GM06990 (cell line): Measurements from ENCODE around the gene SLC12A1.

ENCODE experiments used
- DNase-seq: peaks from one replicate; pipeline ENCODE4 v3.0.0-alpha.2; 2011; ENCODE audit not compliant: insufficient read length; ENCODE audit errors: extremely low read depth
- H3K27me3 ChIP-seq: replicated peaks from 2 replicates; pipeline ENCODE4 v1.6.0; 2011; ENCODE audit warnings: low read length; ENCODE audit not compliant: control insufficient read depth, insufficient read depth
- H3K36me3 ChIP-seq: 2 replicates; pipeline ENCODE4 v1.5.1; 2011; ENCODE audit warnings: low read length; ENCODE audit not compliant: control insufficient read depth, insufficient read depth
- H3K4me3 ChIP-seq: replicated peaks from 2 replicates; pipeline ENCODE4 v1.5.1; 2011; ENCODE audit warnings: low read depth, mild to moderate bottlenecking, control low read depth, low read length
- CTCF ChIP-seq: IDR thresholded peaks from 2 replicates; pipeline ENCODE4 v1.5.1; 2011; ENCODE audit warnings: low read length, control low read depth, mild to moderate bottlenecking, inconsistent platforms; ENCODE audit not compliant: insufficient read depth, poor library complexity, severe bottlenecking

Gene SLC12A1

DNA sequence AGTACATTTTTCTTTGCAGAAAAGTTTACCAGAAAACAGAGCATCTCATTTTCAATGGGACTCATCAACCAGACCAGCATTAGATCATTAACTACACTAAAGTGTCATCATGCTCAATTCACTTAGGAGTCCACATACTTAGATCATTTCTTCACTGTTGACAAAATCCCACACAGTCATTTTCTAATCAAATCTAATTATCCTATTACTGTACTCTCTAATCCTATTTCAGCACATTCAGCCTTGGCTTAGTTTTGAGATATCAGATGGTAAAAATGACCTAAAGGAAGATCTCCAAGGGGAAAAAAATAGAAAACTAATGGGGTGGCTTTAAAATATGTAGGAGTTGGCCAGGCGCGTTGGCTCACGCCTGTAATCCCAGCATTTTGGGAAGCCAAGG is 19.8 kb upstream of the SLC12A1 start:
- no peak for DNase-seq
- H3K4me3 ChIP-seq = no peak overlapping the region
- H3K27me3 ChIP-seq = no peaks in the 10 kb centered on the region
- H3K36me3 ChIP-seq = no peaks in the 10 kb centered on the region
- TF ChIP-seq CTCF = no peak

- Histone ChIP-seq H3K4me3 (no peak overlapping the region), H3K27me3 (no peaks in the 10 kb centered on the region), H3K36me3 (no peaks in the 10 kb centered on the region)
- TF ChIP-seq CTCF = no peak
- DNase-seq = no peak
These were observed 15.0 kb upstream of the SLC12A1 start for GRCh38 chr15:48190932-48191573.

DNA sequence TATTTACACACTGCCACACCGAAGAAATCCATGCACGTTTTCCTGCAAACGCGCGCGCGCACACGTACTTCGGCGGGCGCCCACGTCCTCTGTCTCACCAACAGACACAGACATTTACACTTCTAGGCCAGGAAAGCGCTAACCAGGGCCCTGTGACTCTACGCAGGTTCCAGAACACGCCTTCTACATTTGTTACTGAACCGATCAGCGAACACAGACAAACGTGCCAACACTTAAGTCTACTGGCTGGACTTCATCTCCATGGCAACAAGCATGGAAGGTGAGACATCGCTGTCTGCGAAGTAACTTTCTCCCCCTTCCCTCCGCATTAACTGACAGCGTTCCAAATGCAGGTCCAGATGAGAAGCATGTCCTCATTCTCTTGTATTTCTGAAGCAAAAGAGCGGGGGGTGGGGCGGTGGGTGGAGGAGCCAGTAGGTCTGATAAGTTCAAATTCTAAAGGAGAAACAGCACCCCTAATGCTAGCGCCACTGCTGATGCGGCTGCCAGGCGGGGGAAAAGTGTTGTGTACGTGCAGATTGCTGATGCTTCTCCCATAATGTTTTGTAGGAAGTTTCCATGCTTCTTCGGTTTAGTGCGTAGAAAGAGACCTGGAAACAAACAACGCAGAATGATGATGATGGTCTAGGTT is 14.4 kb upstream of the SLC12A1 start, which contains the start of gene CTXN2:
Gene CTXN2, plus strand, starts transcription at position 92 of the 652 bp plus-strand sequence. CDS start 9,636 bp downstream, outside the sequence.
- no peak for DNase-seq
- H3K4me3 ChIP-seq = no peak within 1 kb of the TSS
- no peaks in the 10 kb centered on the region for H3K27me3 ChIP-seq
- TF ChIP-seq CTCF = no peak
- no peaks in the 10 kb centered on the region for H3K36me3 ChIP-seq

DNA sequence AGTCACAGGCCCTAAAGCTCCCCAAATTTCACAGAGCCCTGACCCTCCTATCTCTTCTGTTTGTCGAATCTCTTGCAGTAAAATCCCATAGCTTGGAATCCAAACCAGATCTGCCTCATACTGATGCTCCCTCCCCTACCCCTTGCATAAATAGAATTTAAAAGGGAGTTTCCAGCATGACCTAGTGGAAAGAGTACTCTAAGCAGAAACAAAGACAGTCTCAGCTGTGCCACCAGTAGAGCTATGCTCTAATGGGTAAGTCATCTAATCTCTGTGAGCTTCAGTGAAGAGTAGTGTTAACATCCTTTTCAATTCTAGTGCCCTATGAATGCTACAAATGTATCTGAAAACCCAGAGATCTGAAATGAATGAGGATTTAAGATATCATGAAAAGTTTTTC is 4.0 kb upstream of the SLC12A1 start:
- TF ChIP-seq CTCF = no peak
- Histone ChIP-seq H3K4me3 (no peak overlapping the region), H3K27me3 (no peaks in the 10 kb centered on the region), H3K36me3 (no peaks in the 10 kb centered on the region)
- no peak for DNase-seq

- TF ChIP-seq CTCF = no peak
- no peak for DNase-seq
- no peaks in the 10 kb centered on the region for H3K36me3 ChIP-seq
- H3K27me3 ChIP-seq = no peaks in the 10 kb centered on the region
- H3K4me3 ChIP-seq = no peak overlapping the region
These were observed 15.2 kb downstream of the SLC12A1 start for GRCh38 chr15:48221261-48221660.
